Keratinocyte (primary cell): Measurements from ENCODE around the gene PTPN14. TPM values are rescaled to one million over a fixed set of nuclear protein-coding genes. Genes with fewer than 3 reads are reported as not detected.

Experiments
- DNase-seq: peaks from one replicate; pipeline ENCODE4 v3.0.0-alpha.2; 2011; ENCODE audit warnings: low read depth, missing footprints, low spot score
- FAIRE-seq: peaks from 2 replicates; lab custom pipeline; 2011; peaks lifted over from hg19 to GRCh38; lab: Jason Lieb, UNC
- H2AFZ ChIP-seq: 2 replicates; pipeline ENCODE4 v1.6.0; 2012; ENCODE audit warnings: low read length, control low read depth, inconsistent platforms; ENCODE audit not compliant: control insufficient read depth
- H3K27ac ChIP-seq: 2 replicates; pipeline ENCODE4 v1.5.1; 2011; ENCODE audit warnings: low read length; ENCODE audit not compliant: control insufficient read depth, insufficient read depth
- H3K27me3 ChIP-seq: 3 replicates; pipeline ENCODE4 v1.6.0; 2011; ENCODE audit warnings: low read length; ENCODE audit not compliant: control insufficient read depth, insufficient read depth; ENCODE audit errors: extremely low read depth
- H3K36me3 ChIP-seq, 2 experiments: 2 replicates in 1 of 2; 3 replicates in 1 of 2; pipeline ENCODE4 v1.5.1; 2011; ENCODE audit warnings: low read length in 2 of 2, mild to moderate bottlenecking in 1 of 2; ENCODE audit not compliant: control insufficient read depth in 2 of 2, insufficient read depth in 2 of 2; ENCODE audit errors: extremely low read depth in 1 of 2
- H3K4me1 ChIP-seq: 3 replicates; pipeline ENCODE4 v1.5.1; 2011; ENCODE audit warnings: low read length; ENCODE audit not compliant: control insufficient read depth, insufficient read depth; ENCODE audit errors: extremely low read depth
- H3K4me2 ChIP-seq: 3 replicates; pipeline ENCODE4 v1.6.0; 2011; ENCODE audit warnings: low read depth, low read length; ENCODE audit not compliant: control insufficient read depth, insufficient read depth; ENCODE audit errors: extremely low read depth
- H3K4me3 ChIP-seq, 3 experiments: fragments of 200-600 bp in 1 of 3; sonication (generic) in 1 of 3; 2 replicates in 2 of 3; 3 replicates in 1 of 3; pipeline ENCODE4 v1.5.1; 2011 to 2016; ENCODE audit warnings: low read length in 3 of 3, mild to moderate bottlenecking in 3 of 3, control low read depth in 2 of 3, inconsistent platforms in 1 of 3, low read depth in 1 of 3, mixed read lengths in 1 of 3, mixed run types in 1 of 3, moderate library complexity in 1 of 3; ENCODE audit not compliant: control insufficient read depth in 2 of 3, insufficient read depth in 2 of 3; ENCODE audit errors: extremely low read depth in 1 of 3
- H3K79me2 ChIP-seq: 2 replicates; pipeline ENCODE4 v1.6.0; 2012; ENCODE audit warnings: low read length; ENCODE audit not compliant: control insufficient read depth, insufficient read depth
- H3K9ac ChIP-seq: 3 replicates; pipeline ENCODE4 v1.6.0; 2011; ENCODE audit warnings: low read length; ENCODE audit not compliant: control insufficient read depth, insufficient read depth; ENCODE audit errors: extremely low read depth
- H3K9me1 ChIP-seq: 3 replicates; pipeline ENCODE4 v1.6.0; 2011; ENCODE audit warnings: low read length; ENCODE audit not compliant: control insufficient read depth, insufficient read depth; ENCODE audit errors: extremely low read depth
- H3K9me3 ChIP-seq: 2 replicates; pipeline ENCODE4 v1.5.1; 2012; ENCODE audit warnings: low read depth, low read length; ENCODE audit not compliant: control insufficient read depth
- H4K20me1 ChIP-seq: 3 replicates; pipeline ENCODE4 v1.6.0; 2011; ENCODE audit warnings: low read length; ENCODE audit not compliant: control insufficient read depth, insufficient read depth; ENCODE audit errors: extremely low read depth
- CTCF ChIP-seq, 3 experiments: IDR thresholded peaks in 1 of 3; conservative IDR thresholded peaks in 1 of 3; optimal IDR thresholded peaks in 1 of 3; 2 replicates in 2 of 3; 3 replicates in 1 of 3; pipeline versions ENCODE3 to v1.5.1; 2011; ENCODE audit warnings: low read length in 3 of 3, mild to moderate bottlenecking in 3 of 3, moderate library complexity in 2 of 3, control low read depth in 1 of 3, inconsistent platforms in 1 of 3; ENCODE audit not compliant: insufficient read depth in 2 of 3; ENCODE audit errors: extremely low read depth in 1 of 3
- EZH2 ChIP-seq: IDR thresholded peaks from one replicate; pipeline ENCODE4 v1.6.1; 2012; ENCODE audit warnings: inconsistent platforms, mild to moderate bottlenecking, low read length, moderate library complexity
- dilution Hi-C: fragments of 300-500 bp; cut with MboI; formaldehyde crosslinking; loops from one replicate; pipeline ENCODE4 v1.7.0; 2020; ENCODE audit warnings: low sequenced_read_pairs; ENCODE audit not compliant: extremely low pct_ligation_motif_present
- polyA plus RNA-seq, 5 experiments: library from polyadenylated mRNA; depleted of rRNA in 3 of 5; stranded (reverse) in 3 of 5; stranded (forward) in 1 of 5; unstranded in 1 of 5; fragments of >200 nt; gene quantifications; 1 replicate in 1 of 5; 2 replicates in 3 of 5; 3 replicates in 1 of 5; pipeline versions ENCODE4 v1.2.1 to v1.2.3, GENCODE V29; 2011 to 2012; ENCODE audit warnings: missing spikeins in 2 of 5, low read depth in 1 of 5, low replicate concordance in 1 of 5

PTPN14 gene
- polyA plus RNA-seq, 1 donor (not counting 4 experiments of a cell fraction or from before 2014, with no cell fraction given): 29.9 TPM

- FAIRE-seq: no peak
- H4K20me1 ChIP-seq: peaks cover 12% of the 10 kb centered on the region
- H3K9me1 ChIP-seq: peaks cover 4% of the 10 kb centered on the region
- H3K4me1 ChIP-seq: peaks cover 42% of the 10 kb centered on the region
- no peak overlapping the region for H2AFZ ChIP-seq
- TF ChIP-seq CTCF (optimal IDR thresholded peaks at IDR 0.05 in 1 of 3, IDR thresholded peaks at IDR 0.05 in 1 of 3, conservative IDR thresholded peaks at IDR 0.05 in 1 of 3; ENCODE audit: extremely low read depth in 1 of 3, insufficient read depth in 2 of 3, low read length in 3 of 3) (no peak), EZH2 (no peak)
- H3K9me3 ChIP-seq: no peaks in the 10 kb centered on the region
- no peak overlapping the region for H3K27ac ChIP-seq
- no peak overlapping the region for H3K4me3 ChIP-seq
- peaks cover 98% of the 10 kb centered on the region for H3K79me2 ChIP-seq
- no peak for DNase-seq
- H3K27me3 ChIP-seq: no peaks in the 10 kb centered on the region
- dilution Hi-C loops: no loop called here
- no peak overlapping the region for H3K9ac ChIP-seq
- H3K36me3 ChIP-seq: peaks cover 2 to 4% of the 10 kb centered on the region in 2 experiments
- no peak overlapping the region for H3K4me2 ChIP-seq
Measured at GRCh38 chr1:214500340-214501055, 50.9 kb downstream of the PTPN14 start.

- H2AFZ ChIP-seq: no peak overlapping the region
- peaks cover 2 to 4% of the 10 kb centered on the region in 2 experiments for H3K36me3 ChIP-seq
- no peak overlapping the region for H3K4me3 ChIP-seq
- H3K27me3 ChIP-seq: no peaks in the 10 kb centered on the region
- H3K4me1 ChIP-seq: peaks cover 48% of the 10 kb centered on the region
- peaks cover 12% of the 10 kb centered on the region for H4K20me1 ChIP-seq
- dilution Hi-C loops: no loop called here
- TF ChIP-seq CTCF (optimal IDR thresholded peaks at IDR 0.05 in 1 of 3, IDR thresholded peaks at IDR 0.05 in 1 of 3, conservative IDR thresholded peaks at IDR 0.05 in 1 of 3; ENCODE audit: extremely low read depth in 1 of 3, insufficient read depth in 2 of 3, low read length in 3 of 3) (no peak), EZH2 (no peak)
- H3K9ac ChIP-seq: no peak overlapping the region
- DNase-seq (no peak), FAIRE-seq (no peak)
- no peaks in the 10 kb centered on the region for H3K9me3 ChIP-seq
- peaks cover 97% of the 10 kb centered on the region for H3K79me2 ChIP-seq
- no peak overlapping the region for H3K4me2 ChIP-seq
- H3K9me1 ChIP-seq: peaks cover 4% of the 10 kb centered on the region
- no peak overlapping the region for H3K27ac ChIP-seq
Measured at GRCh38 chr1:214499732-214500131, 51.7 kb downstream of the PTPN14 start.
